GM18951 (cell line): ENCODE measurements around the gene BBS1.

Source experiments
- POLR2A ChIP-seq: IDR thresholded peaks from 4 replicates; pipeline ENCODE4 v1.6.1; 2011; ENCODE audit warnings: mild to moderate bottlenecking; ENCODE audit not compliant: insufficient read length, insufficient read depth; ENCODE audit errors: extremely low read depth
- in situ Hi-C: fragments of 300-500 bp; cut with MboI; formaldehyde crosslinking; loops from one replicate; pipeline ENCODE4 v1.12.0; 2022; ENCODE audit warnings: low sequenced_read_pairs, mixed read lengths, inconsistent platforms; ENCODE audit not compliant: unreplicated experiment

The BBS1 gene

GRCh38 chr11:66559142-66559865 lies 48.9 kb downstream of the BBS1 start:
- TF ChIP-seq POLR2A = no peak
- in situ Hi-C loops = loop anchor here (25.0 kb wide), 1 partner anchor 278 kb away; the partner anchor contains the start of gene RCE1

GRCh38 chr11:66559866-66560676 lies 49.6 kb downstream of the BBS1 start:
- no peak for TF ChIP-seq POLR2A
- in situ Hi-C loops = loop anchor here (25.0 kb wide), 1 partner anchor 277 kb away; the partner anchor contains the start of gene RCE1

- TF ChIP-seq POLR2A = no peak
- in situ Hi-C loops = loop anchor here (25.0 kb wide), 1 partner anchor 276 kb away; the partner anchor contains the start of gene RCE1
Observed at GRCh38 chr11:66561178-66561974, 50.9 kb downstream of the BBS1 start.

- in situ Hi-C loops = loop anchor here (25.0 kb wide), 1 partner anchor 275 kb away; the partner anchor contains the start of gene RCE1
- no peak for TF ChIP-seq POLR2A
Observed at GRCh38 chr11:66561975-66562248, 51.5 kb downstream of the BBS1 start.

GRCh38 chr11:66562275-66562674 lies 51.8 kb downstream of the BBS1 start:
- TF ChIP-seq POLR2A = no peak
- in situ Hi-C loops = loop anchor here (25.0 kb wide), 1 partner anchor 275 kb away; the partner anchor contains the start of gene RCE1

- TF ChIP-seq POLR2A = no peak
- in situ Hi-C loops = loop anchor here (25.0 kb wide), 1 partner anchor 274 kb away; the partner anchor contains the start of gene RCE1
Observed at GRCh38 chr11:66562907-66563583, 52.6 kb downstream of the BBS1 start.

GRCh38 chr11:66563832-66564231 lies 53.4 kb downstream of the BBS1 start:
- in situ Hi-C loops = loop anchor here (25.0 kb wide), 1 partner anchor 273 kb away; the partner anchor contains the start of gene RCE1

GRCh38 chr11:66564538-66564937 lies 54.1 kb downstream of the BBS1 start:
- no peak for TF ChIP-seq POLR2A
- in situ Hi-C loops = loop anchor here (25.0 kb wide), 1 partner anchor 273 kb away; the partner anchor contains the start of gene RCE1

More at GRCh38 chr11:66563832-66564231, 53.4 kb downstream of the BBS1 start:
- no peak for TF ChIP-seq POLR2A

GRCh38 chr11:66564984-66565383 lies 54.5 kb downstream of the BBS1 start:
- TF ChIP-seq POLR2A = no peak
- in situ Hi-C loops = loop anchor here (25.0 kb wide), 1 partner anchor 272 kb away; the partner anchor contains the start of gene RCE1

- in situ Hi-C loops = loop anchor here (25.0 kb wide), 1 partner anchor 271 kb away; the partner anchor contains the start of gene RCE1
- no peak for TF ChIP-seq POLR2A
Observed at GRCh38 chr11:66566221-66566620, 55.8 kb downstream of the BBS1 start.

GRCh38 chr11:66567787-66568123 lies 57.3 kb downstream of the BBS1 start:
- in situ Hi-C loops = loop anchor here (25.0 kb wide), 1 partner anchor 270 kb away; the partner anchor contains the start of gene RCE1
- no peak for TF ChIP-seq POLR2A
